ENCODE measurements around the gene BBS1. TPM values are rescaled to one million over a fixed set of nuclear protein-coding genes. Genes with fewer than 3 reads are reported as not detected.

The BBS1 gene
- total RNA-seq, 1 experiment from 2014 or later = 56.1 TPM

DNA sequence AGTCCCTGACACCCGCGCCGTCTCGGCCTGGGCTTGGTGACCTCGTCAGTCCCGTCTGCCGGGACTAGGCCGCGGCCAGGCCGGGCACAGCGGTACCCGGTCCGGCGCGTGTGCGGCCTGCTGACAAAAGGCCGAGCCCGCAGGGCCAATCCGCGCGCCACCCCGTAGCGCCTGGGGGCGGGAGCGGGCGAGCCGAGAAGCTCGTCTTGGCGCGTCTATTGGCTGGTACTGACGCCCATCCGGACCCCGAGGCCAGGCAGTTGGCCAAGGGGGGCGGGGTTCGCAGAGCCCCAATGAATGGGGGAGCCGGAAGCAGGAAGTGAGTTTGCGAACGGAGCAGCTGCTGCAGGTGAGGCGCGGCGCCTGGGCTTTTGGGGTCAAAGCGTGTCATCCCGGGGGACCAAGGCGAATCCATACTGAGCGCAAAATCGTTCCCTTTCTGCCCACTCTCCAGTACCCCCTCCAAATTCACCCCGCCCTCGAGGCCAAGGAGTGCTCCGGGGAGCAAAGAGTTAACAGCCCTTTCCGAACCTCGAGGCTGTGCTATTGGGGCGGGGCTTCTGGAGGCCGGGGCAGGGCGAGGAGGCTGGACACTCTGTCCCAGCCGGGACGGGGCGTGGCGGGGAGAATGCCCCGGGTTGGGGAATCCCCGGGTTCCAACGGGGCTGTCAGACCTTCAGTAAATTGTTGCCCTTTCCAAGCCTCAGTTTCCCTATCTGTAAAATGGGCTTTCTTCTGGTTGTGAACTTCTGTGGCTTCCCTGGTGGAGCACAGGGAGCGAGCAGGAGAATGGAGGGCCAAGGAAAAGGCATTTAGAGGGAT, 30.1 kb upstream of the BBS1 start, which contains the start of gene DPP3:
TSS of gene DPP3 (plus strand) at position 318 of the 822 bp plus-strand sequence. CDS start 1,767 bp downstream, outside the sequence.
- peak within 1 kb of the TSS; percentile 76 for H2AFZ ChIP-seq
- intact Hi-C loops (cut with micrococcal nuclease; ENCODE audit: unreplicated experiment) = loop anchor here (1.0 to 5.0 kb wide), 5 partner anchors 26 to 552 kb away; partner anchors contain the start of gene BBS1
- peak within 1 kb of the TSS; percentile 59 for H3K27ac ChIP-seq
- no peaks in the 10 kb centered on the region for H3K9me2 ChIP-seq (ENCODE audit: insufficient read depth)
- DNase-seq = peak; percentile 93 to 99
- peak within 1 kb of the TSS; percentile 82 for H3K4me2 ChIP-seq
- 0 out of 2 replicates have a peak, but pooled peaks cover 7% of the 10 kb centered on the region for H3K36me3 ChIP-seq (ENCODE audit: low read depth)
- peaks cover 22% of the 10 kb centered on the region for H3K79me2 ChIP-seq (ENCODE audit: low read depth)
- CTCF ChIA-PET = interaction anchor here (0.9 to 1.7 kb wide), 3 partner anchors 72 to 198 kb away, joined by 3 to 7 read pairs (median 4); partner anchors contain the start of gene RBM4B
- H3K4me1 ChIP-seq (replicated peaks; ENCODE audit: insufficient read depth) = peaks cover 7% of the 10 kb centered on the region
- no TSS peak for BruUV-seq (replicated peaks)
- no peaks in the 10 kb centered on the region for H3K9me3 ChIP-seq (ENCODE audit: insufficient read depth, low read depth)
- POLR2A ChIA-PET (ENCODE audit: unreplicated experiment) = interaction anchor here (0.5 to 1.0 kb wide), 12 partner anchors 26 to 895 kb away, joined by 3 to 9 read pairs (median 4); partner anchors contain the start of genes BBS1 and RBM4B
- peaks cover 12% of the 10 kb centered on the region; the same call in 1 of the 2 replicates for H3F3A ChIP-seq (ENCODE audit: insufficient read depth, low read depth)
- TF ChIP-seq, protein P1, sequence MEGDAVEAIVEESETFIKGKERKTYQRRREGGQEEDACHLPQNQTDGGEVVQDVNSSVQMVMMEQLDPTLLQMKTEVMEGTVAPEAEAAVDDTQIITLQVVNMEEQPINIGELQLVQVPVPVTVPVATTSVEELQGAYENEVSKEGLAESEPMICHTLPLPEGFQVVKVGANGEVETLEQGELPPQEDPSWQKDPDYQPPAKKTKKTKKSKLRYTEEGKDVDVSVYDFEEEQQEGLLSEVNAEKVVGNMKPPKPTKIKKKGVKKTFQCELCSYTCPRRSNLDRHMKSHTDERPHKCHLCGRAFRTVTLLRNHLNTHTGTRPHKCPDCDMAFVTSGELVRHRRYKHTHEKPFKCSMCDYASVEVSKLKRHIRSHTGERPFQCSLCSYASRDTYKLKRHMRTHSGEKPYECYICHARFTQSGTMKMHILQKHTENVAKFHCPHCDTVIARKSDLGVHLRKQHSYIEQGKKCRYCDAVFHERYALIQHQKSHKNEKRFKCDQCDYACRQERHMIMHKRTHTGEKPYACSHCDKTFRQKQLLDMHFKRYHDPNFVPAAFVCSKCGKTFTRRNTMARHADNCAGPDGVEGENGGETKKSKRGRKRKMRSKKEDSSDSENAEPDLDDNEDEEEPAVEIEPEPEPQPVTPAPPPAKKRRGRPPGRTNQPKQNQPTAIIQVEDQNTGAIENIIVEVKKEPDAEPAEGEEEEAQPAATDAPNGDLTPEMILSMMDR (conservative IDR thresholded peaks at IDR 0.05) = no peak
- TF ChIP-seq EZH2 (IDR thresholded peaks at IDR 0.05; ENCODE audit: low read depth) = no peak
- peaks cover 12% of the 10 kb centered on the region; the same call in 1 of the 2 replicates for H4K20me1 ChIP-seq (ENCODE audit: insufficient read depth)
- peak within 1 kb of the TSS; percentile 61 for H3K4me3 ChIP-seq
- no peaks in the 10 kb centered on the region for H3K27me3 ChIP-seq (ENCODE audit: insufficient read depth, low read depth)

DNA sequence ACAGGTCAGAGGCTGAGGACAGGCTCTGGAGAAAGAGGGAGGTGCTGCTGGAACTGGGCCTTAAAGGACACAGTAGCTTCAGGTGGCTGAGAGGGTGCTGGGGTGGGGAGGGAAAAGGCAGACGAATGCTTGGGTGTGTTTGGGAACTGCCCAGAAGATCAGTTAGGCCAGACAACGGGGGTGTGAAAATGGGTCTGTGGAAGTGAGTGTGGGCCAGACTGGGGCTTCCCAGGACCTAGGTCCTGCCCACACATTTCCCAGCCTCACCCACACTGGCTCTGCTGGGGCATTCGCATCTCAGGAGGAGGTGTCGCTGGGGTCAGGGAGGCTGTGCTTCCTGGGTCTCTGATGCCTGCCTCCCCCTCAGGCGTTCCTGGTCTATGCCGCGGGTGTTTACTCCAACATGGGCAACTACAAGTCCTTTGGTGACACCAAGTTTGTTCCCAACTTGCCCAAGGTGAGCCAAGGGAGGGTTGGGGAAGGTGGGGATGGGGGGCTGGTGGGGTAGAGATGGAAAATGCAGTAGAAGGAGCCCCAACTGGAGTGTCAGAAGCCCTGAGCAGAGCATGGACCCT, 25.5 kb upstream of the BBS1 start:
- Histone ChIP-seq H3K9me3 (ENCODE audit: insufficient read depth, low read depth) (no peaks in the 10 kb centered on the region), H3K9me2 (ENCODE audit: insufficient read depth) (no peaks in the 10 kb centered on the region), H3K36me3 (ENCODE audit: low read depth) (0 out of 2 replicates have a peak, but pooled peaks cover 7% of the 10 kb centered on the region), H3K4me3 (no peak overlapping the region), H3F3A (ENCODE audit: insufficient read depth, low read depth) (peaks cover 6% of the 10 kb centered on the region; the same call in 1 of the 2 replicates), H3K4me1 (replicated peaks; ENCODE audit: insufficient read depth) (peaks cover 7% of the 10 kb centered on the region), H4K20me1 (ENCODE audit: insufficient read depth) (peaks cover 6% of the 10 kb centered on the region; the same call in 1 of the 2 replicates), H2AFZ (no peak overlapping the region), H3K4me2 (no peak overlapping the region), H3K27me3 (ENCODE audit: insufficient read depth, low read depth) (no peaks in the 10 kb centered on the region), H3K79me2 (ENCODE audit: low read depth) (peaks cover 11% of the 10 kb centered on the region), H3K27ac (no peak overlapping the region)
- POLR2A ChIA-PET (ENCODE audit: unreplicated experiment) = interaction anchor here (0.6 kb wide), 1 partner anchor 107 kb away, joined by 11 read pairs; no protein-coding TSS in a partner anchor
- CTCF ChIA-PET = no interaction called here
- no peak for TF ChIP-seq EZH2 (IDR thresholded peaks at IDR 0.05; ENCODE audit: low read depth)
- TF ChIP-seq, protein P1 (conservative IDR thresholded peaks at IDR 0.05) = no peak
- DNase-seq = no peak
- intact Hi-C loops (cut with micrococcal nuclease; ENCODE audit: unreplicated experiment) = loop anchor here (5.0 kb wide), 1 partner anchor 547 kb away; no protein-coding TSS in a partner anchor
- BruUV-seq (replicated peaks) = no TSS peak

DNA sequence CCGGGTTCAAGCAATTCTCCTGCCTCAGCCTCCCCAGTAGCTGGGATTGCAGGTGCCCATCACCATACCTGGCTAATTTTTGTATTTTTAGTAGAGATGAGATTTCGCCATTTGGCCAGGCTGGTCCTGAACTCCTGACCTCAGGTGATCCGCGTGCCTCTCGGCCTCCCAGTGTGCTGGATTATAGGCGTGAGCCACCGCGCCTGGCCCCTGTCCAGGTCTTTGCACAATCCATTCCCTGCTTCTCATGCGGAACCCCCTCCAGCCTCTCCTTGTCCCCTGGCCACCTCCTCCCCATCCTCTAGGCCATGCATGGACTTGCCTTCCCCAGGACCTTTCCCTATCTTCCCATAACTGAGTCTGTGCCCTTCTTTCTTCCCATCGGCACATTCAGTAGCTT, 21.5 kb upstream of the BBS1 start:
- no peak for DNase-seq
- Histone ChIP-seq H3K27me3 (ENCODE audit: insufficient read depth, low read depth) (no peaks in the 10 kb centered on the region), H3K36me3 (ENCODE audit: low read depth) (no peaks in the 10 kb centered on the region), H3K4me1 (replicated peaks; ENCODE audit: insufficient read depth) (no peaks in the 10 kb centered on the region), H3F3A (ENCODE audit: insufficient read depth, low read depth) (no peaks in the 10 kb centered on the region), H3K27ac (no peak overlapping the region), H3K9me2 (ENCODE audit: insufficient read depth) (no peaks in the 10 kb centered on the region), H4K20me1 (ENCODE audit: insufficient read depth) (0 out of 2 replicates have a peak, but pooled peaks cover 4% of the 10 kb centered on the region), H3K79me2 (ENCODE audit: low read depth) (no peaks in the 10 kb centered on the region), H3K4me2 (no peak overlapping the region), H2AFZ (no peak overlapping the region), H3K9me3 (ENCODE audit: insufficient read depth, low read depth) (no peaks in the 10 kb centered on the region), H3K4me3 (no peak overlapping the region)
- POLR2A ChIA-PET (ENCODE audit: unreplicated experiment) = no interaction called here
- intact Hi-C loops (cut with micrococcal nuclease; ENCODE audit: unreplicated experiment) = no loop called here
- no peak for TF ChIP-seq EZH2 (IDR thresholded peaks at IDR 0.05; ENCODE audit: low read depth)
- TF ChIP-seq, protein P1 (conservative IDR thresholded peaks at IDR 0.05) = no peak
- CTCF ChIA-PET = no interaction called here
- BruUV-seq (replicated peaks) = no TSS peak

Data from PC-9 (cell line).